Kidney (tissue), 14 donors: ENCODE data around the gene TNFRSF14. TPM values are rescaled to one million over a fixed set of nuclear protein-coding genes. Genes with fewer than 3 reads are reported as not detected.

Experiments
- DNase-seq, 5 donors: peaks; one replicate each; pipeline ENCODE4 v3.0.0-alpha.2; 2013 to 2020
- FAIRE-seq: peaks from 2 replicates; lab custom pipeline; 2012; peaks lifted over from hg19 to GRCh38; lab: Jason Lieb, UNC
- H3K27ac ChIP-seq, 2 donors: one replicate each; pipeline ENCODE4 v1.7.0; 2013; ENCODE audit warnings: low read depth in 2 of 2, low read length in 2 of 2, inconsistent platforms in 1 of 2
- H3K27me3 ChIP-seq: one replicate; pipeline ENCODE4 v1.7.1; 2013; ENCODE audit warnings: low read length, inconsistent platforms; ENCODE audit not compliant: control insufficient read depth, insufficient read depth
- H3K36me3 ChIP-seq, 3 donors: one replicate each; pipeline versions ENCODE4 v1.7.0 to v1.7.1; 2013; ENCODE audit warnings: low read length in 3 of 3, control low read depth in 1 of 3, inconsistent platforms in 1 of 3; ENCODE audit not compliant: insufficient read depth in 3 of 3, control insufficient read depth in 2 of 3
- H3K4me1 ChIP-seq, 3 donors: one replicate each; pipeline versions ENCODE4 v1.7.0 to v1.7.1; 2013; ENCODE audit warnings: low read length in 3 of 3, inconsistent platforms in 1 of 3, low read depth in 1 of 3; ENCODE audit not compliant: control insufficient read depth in 2 of 3, insufficient read depth in 2 of 3
- H3K4me3 ChIP-seq, 3 donors: one replicate each; pipeline versions ENCODE4 v1.7.0 to v1.8.1; 2013; ENCODE audit warnings: low read length in 3 of 3, control low read depth in 1 of 3, inconsistent platforms in 1 of 3
- H3K9ac ChIP-seq, 3 donors: one replicate each; pipeline versions ENCODE4 v1.7.0 to v1.7.1; 2013; ENCODE audit warnings: low read length in 3 of 3, control low read depth in 1 of 3, inconsistent platforms in 1 of 3
- H3K9me3 ChIP-seq, 3 donors: one replicate each; pipeline versions ENCODE4 v1.7.0 to v1.7.1; 2013; ENCODE audit warnings: low read length in 3 of 3, control low read depth in 1 of 3, inconsistent platforms in 1 of 3; ENCODE audit not compliant: control insufficient read depth in 2 of 3, insufficient read depth in 1 of 3
- intact Hi-C: fragments of 100-400 bp; cut with DNase I; formaldehyde crosslinking; loops from one replicate; pipeline ENCODE4 v1.11.1; 2022
- polyA plus RNA-seq: library from polyadenylated mRNA; stranded (reverse); fragments of 350-450 nt; fragmentation: Illumina TruSeq; extraction: RNeasy Lipid Tissue Mini Kit (QIAGEN cat#74804); gene quantifications from one replicate; pipeline ENCODE4 v1.2.3, GENCODE V29; 2014; ENCODE audit warnings: low read depth, low replicate concordance; ENCODE audit not compliant: insufficient read depth
- total RNA-seq: library from RNA; stranded (reverse); fragmentation: NEBNext Ultra II Directional; extraction: Animal tissue kit (Norgen Biotek cat#: 25700); gene quantifications from one replicate; pipeline ENCODE4 v1.2.1, GENCODE V29; 2021
- TF ChIP-seq, protein P1 (sequence below): IDR thresholded peaks from 3 replicates; pipeline ENCODE4 v1.5.1; 2012; ENCODE audit warnings: mild to moderate bottlenecking, moderate library complexity, borderline replicate concordance; ENCODE audit not compliant: insufficient read depth; ENCODE audit errors: extremely low read depth
- donor health status: control.
- donor health status: control.
- donor health status: control.
- donor health status: control.
- donor health status: control.
- donor health status: DM: yes; HTN: yes; CAD: no.
- donor health status: Normal renal cell carcinoma (clear cell type).

Gene TNFRSF14
- total and polyA plus RNA-seq, 2 donors from 2014 or later, result 95.0 to 99.1 TPM

DNA sequence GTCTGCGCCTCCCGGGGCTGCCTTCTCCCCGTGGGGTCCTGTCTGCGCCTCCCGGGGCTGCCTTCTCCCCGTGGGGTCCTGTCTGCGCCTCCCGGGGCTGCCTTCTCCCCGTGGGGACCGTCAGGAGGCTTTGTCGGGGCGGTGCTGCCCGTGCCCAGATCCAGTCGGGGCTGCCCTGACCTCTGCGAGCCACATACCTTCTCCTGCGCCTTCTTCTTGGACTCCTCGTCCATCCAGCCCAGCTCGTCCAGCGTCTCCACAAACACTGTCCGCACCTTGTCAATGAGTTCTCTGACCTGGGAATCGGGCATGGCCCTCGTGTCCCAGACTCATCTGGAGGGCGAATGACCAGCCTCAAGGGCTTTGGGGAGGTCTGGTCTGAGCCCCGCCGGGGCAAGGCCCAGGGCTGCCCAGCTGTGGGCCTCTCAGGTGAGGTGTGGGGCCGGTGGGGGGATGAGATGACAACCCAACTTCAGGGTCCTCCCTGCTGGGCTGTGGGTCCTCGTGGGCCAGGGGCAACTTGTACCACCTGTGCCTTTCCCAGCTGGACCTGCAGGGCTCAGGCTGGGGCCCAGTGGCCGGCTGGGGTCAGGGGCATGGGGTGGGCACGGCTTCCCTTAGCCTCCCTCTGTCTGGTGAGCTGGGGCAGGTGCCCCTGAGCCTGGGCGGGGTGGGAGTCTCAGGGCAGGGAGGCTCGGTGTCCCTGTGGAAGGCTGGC lies 39.8 kb downstream of the TNFRSF14 start:
- H3K9ac ChIP-seq, result no peak overlapping the region
- no peak overlapping the region for H3K4me3 ChIP-seq
- H3K36me3 ChIP-seq, result no peaks in the 10 kb centered on the region
- H3K27me3 ChIP-seq, result no peaks in the 10 kb centered on the region
- FAIRE-seq (no peak), DNase-seq (peak in 1 of 5 donors; percentile 64)
- intact Hi-C loops, result no loop called here
- TF ChIP-seq, protein P1, sequence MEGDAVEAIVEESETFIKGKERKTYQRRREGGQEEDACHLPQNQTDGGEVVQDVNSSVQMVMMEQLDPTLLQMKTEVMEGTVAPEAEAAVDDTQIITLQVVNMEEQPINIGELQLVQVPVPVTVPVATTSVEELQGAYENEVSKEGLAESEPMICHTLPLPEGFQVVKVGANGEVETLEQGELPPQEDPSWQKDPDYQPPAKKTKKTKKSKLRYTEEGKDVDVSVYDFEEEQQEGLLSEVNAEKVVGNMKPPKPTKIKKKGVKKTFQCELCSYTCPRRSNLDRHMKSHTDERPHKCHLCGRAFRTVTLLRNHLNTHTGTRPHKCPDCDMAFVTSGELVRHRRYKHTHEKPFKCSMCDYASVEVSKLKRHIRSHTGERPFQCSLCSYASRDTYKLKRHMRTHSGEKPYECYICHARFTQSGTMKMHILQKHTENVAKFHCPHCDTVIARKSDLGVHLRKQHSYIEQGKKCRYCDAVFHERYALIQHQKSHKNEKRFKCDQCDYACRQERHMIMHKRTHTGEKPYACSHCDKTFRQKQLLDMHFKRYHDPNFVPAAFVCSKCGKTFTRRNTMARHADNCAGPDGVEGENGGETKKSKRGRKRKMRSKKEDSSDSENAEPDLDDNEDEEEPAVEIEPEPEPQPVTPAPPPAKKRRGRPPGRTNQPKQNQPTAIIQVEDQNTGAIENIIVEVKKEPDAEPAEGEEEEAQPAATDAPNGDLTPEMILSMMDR, result no peak
- H3K4me1 ChIP-seq, result peaks cover 0 to 4% (median 0%) of the 10 kb centered on the region in 3 donors
- H3K27ac ChIP-seq, result no peak overlapping the region
- no peaks in the 10 kb centered on the region for H3K9me3 ChIP-seq

DNA sequence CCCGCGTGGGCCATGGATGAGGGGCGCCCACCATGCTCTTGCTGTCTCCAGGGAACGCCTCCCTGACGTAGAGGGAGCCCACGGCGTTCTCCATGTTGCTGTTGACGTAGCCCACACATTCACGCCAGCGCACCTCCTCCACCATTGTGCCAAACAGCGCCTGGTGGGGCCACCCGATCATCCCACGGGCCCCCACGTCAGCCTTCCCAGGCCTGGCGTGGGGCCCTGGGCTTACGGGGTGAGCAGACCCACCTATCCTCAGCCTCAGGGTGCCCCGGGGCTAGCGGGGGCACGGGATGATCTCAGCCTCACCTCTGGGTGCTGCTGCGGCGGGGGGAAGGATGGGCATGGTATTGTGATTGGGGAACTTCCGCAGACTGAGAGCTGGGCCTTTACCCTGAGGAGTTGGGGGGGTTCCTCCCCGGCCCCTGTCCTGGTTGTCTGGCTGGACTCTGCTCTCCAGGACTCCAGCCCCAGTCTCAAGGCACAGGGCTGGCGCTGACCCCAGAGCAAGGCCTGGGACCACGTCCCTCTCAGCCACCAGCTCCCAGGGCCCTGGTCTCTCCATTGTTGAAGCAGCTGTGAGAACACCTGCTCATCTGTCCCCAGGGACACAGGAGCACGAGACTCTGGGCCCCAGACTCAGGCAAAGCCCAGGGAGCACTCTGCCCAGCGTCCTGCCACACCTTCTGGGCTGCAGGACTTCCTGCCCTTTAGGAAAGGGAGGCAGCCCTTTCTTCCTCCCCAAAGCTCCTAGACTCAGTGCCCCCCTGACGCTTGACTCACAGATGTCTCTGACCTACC lies 40.6 kb downstream of the TNFRSF14 start:
- Histone ChIP-seq H3K4me1 (peaks cover 0 to 4% (median 0%) of the 10 kb centered on the region in 3 donors), H3K36me3 (no peaks in the 10 kb centered on the region), H3K4me3 (no peak overlapping the region), H3K9me3 (no peaks in the 10 kb centered on the region), H3K9ac (no peak overlapping the region), H3K27me3 (no peaks in the 10 kb centered on the region), H3K27ac (no peak overlapping the region)
- FAIRE-seq (no peak), DNase-seq (no peak)
- intact Hi-C loops, result no loop called here
- TF ChIP-seq, protein P1, result no peak

DNA sequence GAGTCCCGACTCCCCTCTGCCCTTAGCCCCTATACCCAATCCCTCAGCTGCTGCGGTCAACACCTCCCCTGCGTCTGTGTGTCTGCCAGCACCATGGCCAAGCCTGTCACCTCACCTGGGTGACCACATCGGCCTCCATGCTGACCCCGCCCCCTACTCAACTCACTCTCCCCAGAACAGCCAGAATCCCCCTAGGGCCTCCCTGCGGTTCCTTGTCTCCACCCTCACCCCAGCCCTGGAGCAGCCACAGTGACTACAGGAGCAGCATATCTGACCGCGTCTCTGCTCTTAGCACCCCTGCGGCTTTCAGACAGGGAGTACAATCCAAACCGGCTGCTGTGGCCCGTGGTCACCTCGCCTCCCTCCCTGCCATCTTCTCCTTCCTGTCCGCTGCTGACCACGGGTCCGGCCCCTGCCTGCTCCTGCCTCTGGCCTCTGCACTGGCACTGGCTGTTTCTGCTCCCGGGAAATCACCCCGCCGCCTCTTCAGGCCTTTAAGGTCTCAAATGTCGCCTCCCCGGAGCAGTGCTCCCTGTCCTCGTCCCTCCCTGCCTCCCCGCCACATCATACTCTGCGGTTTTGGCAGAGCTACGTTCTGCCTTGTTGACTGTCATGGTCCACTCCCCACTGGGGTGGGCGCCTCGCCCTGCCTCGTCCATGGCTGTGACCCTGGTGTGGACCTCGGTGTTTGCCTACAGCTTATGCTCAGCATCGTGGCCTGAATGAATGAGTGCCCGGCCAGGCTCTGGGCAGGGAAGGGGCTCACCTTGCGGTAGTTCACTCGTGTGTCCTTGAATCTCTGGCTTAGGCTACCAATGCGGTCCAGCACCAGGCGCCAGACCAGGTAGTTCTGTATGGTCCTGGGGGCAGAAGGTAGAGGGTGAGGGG lies 41.5 kb downstream of the TNFRSF14 start:
- H3K4me1 ChIP-seq, result peaks cover 0 to 4% (median 0%) of the 10 kb centered on the region in 3 donors
- H3K9me3 ChIP-seq, result no peaks in the 10 kb centered on the region
- TF ChIP-seq, protein P1, result no peak
- no peaks in the 10 kb centered on the region for H3K27me3 ChIP-seq
- intact Hi-C loops, result no loop called here
- H3K4me3 ChIP-seq, result no peak overlapping the region
- H3K9ac ChIP-seq, result no peak overlapping the region
- H3K36me3 ChIP-seq, result no peaks in the 10 kb centered on the region
- FAIRE-seq, result no peak
- peak in 1 of 5 donors; percentile 67 for DNase-seq
- H3K27ac ChIP-seq, result no peak overlapping the region
